HEK293 (cell line): ENCODE results near the gene SYNE3.

Experiments used
- CTCF ChIA-PET: fragments of 350-600 bp; formaldehyde crosslinking; extraction: SDS; loops from one replicate; lab custom pipeline; 2021; ENCODE audit warnings: antibody characterized with exemption; lab: Yijun Ruan, JAX
- POLR2A ChIA-PET: fragments of 300-600 bp; formaldehyde crosslinking; extraction: SDS; loops from one replicate; lab custom pipeline; 2020; ENCODE audit warnings: antibody characterized with exemption, inconsistent platforms; lab: Yijun Ruan, JAX
- H3K27ac ChIP-seq: fragments of 200-500 bp; sonication (Bioruptor generic); 2 replicates; pipeline ENCODE4 v1.5.1; 2014; ENCODE audit warnings: low read depth, low read length, control low read depth, inconsistent platforms; ENCODE audit errors: extremely low read depth
- H3K36me3 ChIP-seq, 2 experiments: fragments of 200-500 bp in 1 of 2; sonication (Bioruptor generic) in 1 of 2; 1 replicate in 1 of 2; 2 replicates in 1 of 2; pipeline ENCODE4 v1.5.1; 2014 to 2017; ENCODE audit warnings: inconsistent platforms in 2 of 2, low read length in 2 of 2; ENCODE audit not compliant: control insufficient read depth in 2 of 2, insufficient read depth in 1 of 2
- H3K4me1 ChIP-seq: fragments of 200-500 bp; sonication (Bioruptor generic); 2 replicates; pipeline ENCODE4 v1.5.1; 2014; ENCODE audit warnings: mild to moderate bottlenecking, low read length, inconsistent platforms; ENCODE audit not compliant: control insufficient read depth, insufficient read depth
- H3K4me3 ChIP-seq: 2 replicates; pipeline ENCODE4 v1.5.1; 2011; ENCODE audit warnings: low read depth, mild to moderate bottlenecking, control low read depth, low read length, moderate library complexity
- H3K9me3 ChIP-seq: fragments of 200-500 bp; sonication (Bioruptor generic); 2 replicates; pipeline ENCODE4 v1.5.1; 2014; ENCODE audit warnings: low read depth, low read length, inconsistent platforms; ENCODE audit not compliant: control insufficient read depth, insufficient read depth
- BCL11B ChIP-seq: fragments of 450-650 bp; formaldehyde crosslinking; IDR thresholded peaks from 2 replicates; pipeline ENCODE4 v1.5.1; 2016; ENCODE audit warnings: low read depth, missing biosample characterization, missing genetic modification characterization
- EGR2 ChIP-seq: fragments of 450-650 bp; formaldehyde crosslinking; IDR thresholded peaks from 2 replicates; pipeline ENCODE4 v1.5.1; 2016; ENCODE audit warnings: low read depth, missing biosample characterization, missing genetic modification characterization
- FEZF1 ChIP-seq: fragments of 450-650 bp; formaldehyde crosslinking; IDR thresholded peaks from 2 replicates; pipeline ENCODE4 v1.5.1; 2016; ENCODE audit warnings: missing biosample characterization, missing genetic modification characterization
- KLF9 ChIP-seq: fragments of 450-650 bp; formaldehyde crosslinking; IDR thresholded peaks from 2 replicates; pipeline ENCODE4 v1.5.1; 2016; ENCODE audit warnings: missing biosample characterization, missing genetic modification characterization, low read depth
- MYNN ChIP-seq: fragments of 450-650 bp; formaldehyde crosslinking; IDR thresholded peaks from 2 replicates; pipeline ENCODE4 v1.5.1; 2016; ENCODE audit warnings: missing biosample characterization, missing genetic modification characterization, borderline replicate concordance
- ZFP37 ChIP-seq: fragments of 450-650 bp; formaldehyde crosslinking; IDR thresholded peaks from 2 replicates; pipeline ENCODE4 v1.5.1; 2016; ENCODE audit warnings: missing biosample characterization, missing genetic modification characterization
- ZNF133 ChIP-seq: fragments of 450-650 bp; formaldehyde crosslinking; IDR thresholded peaks from 2 replicates; pipeline ENCODE4 v1.5.1; 2016; ENCODE audit warnings: missing biosample characterization, missing genetic modification characterization
- ZNF211 ChIP-seq: fragments of 450-650 bp; formaldehyde crosslinking; IDR thresholded peaks from 2 replicates; pipeline ENCODE4 v1.5.1; 2016; ENCODE audit warnings: low read depth, missing biosample characterization, missing genetic modification characterization
- ZNF24 ChIP-seq: fragments of 450-650 bp; formaldehyde crosslinking; IDR thresholded peaks from 2 replicates; pipeline ENCODE4 v1.5.1; 2016; ENCODE audit warnings: missing biosample characterization, missing genetic modification characterization
- ZNF354C ChIP-seq: fragments of 450-650 bp; formaldehyde crosslinking; IDR thresholded peaks from 2 replicates; pipeline ENCODE4 v1.5.1; 2016; ENCODE audit warnings: missing biosample characterization, missing genetic modification characterization, low read depth, borderline replicate concordance
- ZNF473 ChIP-seq: fragments of 450-650 bp; formaldehyde crosslinking; IDR thresholded peaks from 2 replicates; pipeline ENCODE4 v1.5.1; 2017; ENCODE audit warnings: missing biosample characterization, missing genetic modification characterization
- ZNF558 ChIP-seq: fragments of 450-650 bp; formaldehyde crosslinking; IDR thresholded peaks from 2 replicates; pipeline ENCODE4 v1.5.1; 2016; ENCODE audit warnings: missing biosample characterization, missing genetic modification characterization
- ZNF623 ChIP-seq: fragments of 450-650 bp; formaldehyde crosslinking; IDR thresholded peaks from 2 replicates; pipeline ENCODE4 v1.5.1; 2016; ENCODE audit warnings: missing biosample characterization, missing genetic modification characterization
- TF ChIP-seq, protein P1 (sequence below): fragments of 450-650 bp; formaldehyde crosslinking; IDR thresholded peaks from 2 replicates; pipeline ENCODE4 v1.5.1; 2017; ENCODE audit warnings: missing biosample characterization, missing genetic modification characterization
- TF ChIP-seq, protein P2 (sequence below): fragments of 450-650 bp; formaldehyde crosslinking; IDR thresholded peaks from 2 replicates; pipeline ENCODE4 v1.5.1; 2016; ENCODE audit warnings: missing biosample characterization, missing genetic modification characterization
- TF ChIP-seq, protein P3 (sequence below): fragments of 450-650 bp; formaldehyde crosslinking; conservative IDR thresholded peaks from 2 replicates; pipeline ENCODE4 v1.5.1; 2016; ENCODE audit warnings: low read depth, missing biosample characterization, missing genetic modification characterization
- TF ChIP-seq, protein P4 (sequence below): fragments of 450-650 bp; formaldehyde crosslinking; IDR thresholded peaks from 2 replicates; pipeline ENCODE4 v1.5.1; 2016; ENCODE audit warnings: missing biosample characterization, missing genetic modification characterization
- TF ChIP-seq, protein P5 (sequence below): fragments of 450-650 bp; formaldehyde crosslinking; IDR thresholded peaks from 2 replicates; pipeline ENCODE4 v1.5.1; 2016; ENCODE audit warnings: missing biosample characterization, missing genetic modification characterization

Gene SYNE3

DNA sequence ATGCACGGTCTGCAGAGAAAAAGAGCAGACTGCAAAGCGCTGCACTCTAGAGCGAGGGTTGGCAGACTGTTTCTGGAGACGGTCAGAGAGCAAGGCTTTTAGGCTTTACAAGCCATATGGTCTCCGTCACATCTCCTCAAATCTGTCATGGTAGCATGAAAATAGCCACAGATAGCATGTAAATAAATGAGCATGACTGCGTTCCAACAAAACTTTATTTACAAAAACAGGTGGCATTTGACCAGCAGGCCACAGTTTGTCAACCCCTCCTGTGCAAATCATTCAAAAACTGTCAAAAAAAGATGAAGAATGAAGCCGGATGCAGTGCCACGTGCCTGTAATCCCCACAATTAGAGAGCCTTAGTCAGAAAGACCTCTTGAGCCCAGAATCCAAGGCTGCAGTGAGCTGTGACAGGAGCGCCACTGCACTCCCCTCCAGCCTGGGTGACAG is 18.9 kb downstream of the SYNE3 start:
- Histone ChIP-seq H3K4me3 (no peak overlapping the region), H3K36me3 (no peaks in the 10 kb centered on the region)
- TF ChIP-seq, protein P1, sequence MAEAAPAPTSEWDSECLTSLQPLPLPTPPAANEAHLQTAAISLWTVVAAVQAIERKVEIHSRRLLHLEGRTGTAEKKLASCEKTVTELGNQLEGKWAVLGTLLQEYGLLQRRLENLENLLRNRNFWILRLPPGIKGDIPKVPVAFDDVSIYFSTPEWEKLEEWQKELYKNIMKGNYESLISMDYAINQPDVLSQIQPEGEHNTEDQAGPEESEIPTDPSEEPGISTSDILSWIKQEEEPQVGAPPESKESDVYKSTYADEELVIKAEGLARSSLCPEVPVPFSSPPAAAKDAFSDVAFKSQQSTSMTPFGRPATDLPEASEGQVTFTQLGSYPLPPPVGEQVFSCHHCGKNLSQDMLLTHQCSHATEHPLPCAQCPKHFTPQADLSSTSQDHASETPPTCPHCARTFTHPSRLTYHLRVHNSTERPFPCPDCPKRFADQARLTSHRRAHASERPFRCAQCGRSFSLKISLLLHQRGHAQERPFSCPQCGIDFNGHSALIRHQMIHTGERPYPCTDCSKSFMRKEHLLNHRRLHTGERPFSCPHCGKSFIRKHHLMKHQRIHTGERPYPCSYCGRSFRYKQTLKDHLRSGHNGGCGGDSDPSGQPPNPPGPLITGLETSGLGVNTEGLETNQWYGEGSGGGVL (tag by site-specific recombination): no peak
- TF ChIP-seq ZNF473 (tag by site-specific recombination) (no peak), EGR2 (no peak), ZNF354C (tag by site-specific recombination) (no peak), ZNF24 (tag by site-specific recombination) (no peak), ZNF623 (no peak), ZNF211 (tag by site-specific recombination) (no peak), ZNF133 (tag by site-specific recombination) (no peak), ZNF558 (tag by site-specific recombination) (no peak), MYNN (tag by site-specific recombination) (no peak)
- TF ChIP-seq, protein P2, sequence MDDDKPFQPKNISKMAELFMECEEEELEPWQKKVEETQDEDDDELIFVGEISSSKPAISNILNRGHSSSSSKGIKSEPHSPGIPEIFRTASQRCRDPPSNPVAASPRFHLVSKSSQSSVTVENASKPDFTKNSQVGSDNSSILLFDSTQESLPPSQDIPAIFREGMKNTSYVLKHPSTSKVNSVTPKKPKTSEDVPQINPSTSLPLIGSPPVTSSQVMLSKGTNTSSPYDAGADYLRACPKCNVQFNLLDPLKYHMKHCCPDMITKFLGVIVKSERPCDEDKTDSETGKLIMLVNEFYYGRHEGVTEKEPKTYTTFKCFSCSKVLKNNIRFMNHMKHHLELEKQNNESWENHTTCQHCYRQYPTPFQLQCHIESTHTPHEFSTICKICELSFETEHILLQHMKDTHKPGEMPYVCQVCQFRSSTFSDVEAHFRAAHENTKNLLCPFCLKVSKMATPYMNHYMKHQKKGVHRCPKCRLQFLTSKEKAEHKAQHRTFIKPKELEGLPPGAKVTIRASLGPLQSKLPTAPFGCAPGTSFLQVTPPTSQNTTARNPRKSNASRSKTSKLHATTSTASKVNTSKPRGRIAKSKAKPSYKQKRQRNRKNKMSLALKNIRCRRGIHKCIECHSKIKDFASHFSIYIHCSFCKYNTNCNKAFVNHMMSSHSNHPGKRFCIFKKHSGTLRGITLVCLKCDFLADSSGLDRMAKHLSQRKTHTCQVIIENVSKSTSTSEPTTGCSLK (tag by site-specific recombination): no peak
- TF ChIP-seq, protein P3, sequence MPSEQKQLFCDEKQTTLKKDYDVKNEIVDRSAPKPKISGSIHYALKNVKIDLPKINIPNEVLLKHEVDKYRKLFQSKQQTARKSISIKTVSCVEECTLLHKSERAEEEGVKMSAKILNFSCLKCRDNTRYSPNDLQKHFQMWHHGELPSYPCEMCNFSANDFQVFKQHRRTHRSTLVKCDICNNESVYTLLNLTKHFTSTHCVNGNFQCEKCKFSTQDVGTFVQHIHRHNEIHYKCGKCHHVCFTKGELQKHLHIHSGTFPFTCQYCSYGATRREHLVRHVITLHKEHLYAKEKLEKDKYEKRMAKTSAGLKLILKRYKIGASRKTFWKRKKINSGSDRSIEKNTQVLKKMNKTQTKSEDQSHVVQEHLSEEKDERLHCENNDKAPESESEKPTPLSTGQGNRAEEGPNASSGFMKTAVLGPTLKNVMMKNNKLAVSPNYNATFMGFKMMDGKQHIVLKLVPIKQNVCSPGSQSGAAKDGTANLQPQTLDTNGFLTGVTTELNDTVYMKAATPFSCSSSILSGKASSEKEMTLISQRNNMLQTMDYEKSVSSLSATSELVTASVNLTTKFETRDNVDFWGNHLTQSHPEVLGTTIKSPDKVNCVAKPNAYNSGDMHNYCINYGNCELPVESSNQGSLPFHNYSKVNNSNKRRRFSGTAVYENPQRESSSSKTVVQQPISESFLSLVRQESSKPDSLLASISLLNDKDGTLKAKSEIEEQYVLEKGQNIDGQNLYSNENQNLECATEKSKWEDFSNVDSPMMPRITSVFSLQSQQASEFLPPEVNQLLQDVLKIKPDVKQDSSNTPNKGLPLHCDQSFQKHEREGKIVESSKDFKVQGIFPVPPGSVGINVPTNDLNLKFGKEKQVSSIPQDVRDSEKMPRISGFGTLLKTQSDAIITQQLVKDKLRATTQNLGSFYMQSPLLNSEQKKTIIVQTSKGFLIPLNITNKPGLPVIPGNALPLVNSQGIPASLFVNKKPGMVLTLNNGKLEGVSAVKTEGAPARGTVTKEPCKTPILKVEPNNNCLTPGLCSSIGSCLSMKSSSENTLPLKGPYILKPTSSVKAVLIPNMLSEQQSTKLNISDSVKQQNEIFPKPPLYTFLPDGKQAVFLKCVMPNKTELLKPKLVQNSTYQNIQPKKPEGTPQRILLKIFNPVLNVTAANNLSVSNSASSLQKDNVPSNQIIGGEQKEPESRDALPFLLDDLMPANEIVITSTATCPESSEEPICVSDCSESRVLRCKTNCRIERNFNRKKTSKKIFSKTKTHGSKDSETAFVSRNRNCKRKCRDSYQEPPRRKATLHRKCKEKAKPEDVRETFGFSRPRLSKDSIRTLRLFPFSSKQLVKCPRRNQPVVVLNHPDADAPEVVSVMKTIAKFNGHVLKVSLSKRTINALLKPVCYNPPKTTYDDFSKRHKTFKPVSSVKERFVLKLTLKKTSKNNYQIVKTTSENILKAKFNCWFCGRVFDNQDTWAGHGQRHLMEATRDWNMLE (tag by site-specific recombination): no peak
- TF ChIP-seq, all 188 proteins: peak for 0
- Histone ChIP-seq H3K9me3 (no peaks in the 10 kb centered on the region), H3K27ac (no peak overlapping the region), H3K4me1 (no peaks in the 10 kb centered on the region; the same call in 1 of the 2 replicates)
- ChIA-PET POLR2A (no interaction called here), CTCF (no interaction called here)

DNA sequence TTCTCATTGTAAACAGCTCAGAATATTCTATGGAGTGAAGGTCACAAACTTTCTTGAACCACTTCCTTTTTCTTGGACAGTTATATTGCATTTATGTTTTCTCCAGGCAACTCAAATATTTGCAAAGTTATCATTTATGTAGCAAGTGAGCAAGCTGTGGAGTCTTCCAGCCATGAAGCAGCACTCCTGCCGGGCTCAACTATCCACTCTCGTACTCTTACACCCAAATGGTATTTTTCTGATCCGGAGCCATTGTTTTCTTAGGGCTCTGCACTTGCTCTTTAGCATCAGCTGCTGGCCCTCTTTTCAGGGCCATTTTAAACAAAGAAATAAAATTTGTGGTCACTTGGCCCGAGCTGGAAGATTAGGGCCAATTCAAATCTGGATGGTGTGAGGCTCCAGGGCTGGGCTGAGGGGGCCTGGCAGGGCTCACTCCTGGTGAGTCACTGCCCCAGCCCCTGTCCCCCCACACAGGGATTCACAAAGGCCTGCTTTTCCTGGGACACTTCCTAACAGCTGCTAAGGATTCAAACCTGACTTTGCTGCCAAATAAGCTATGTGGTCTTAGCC is 19.7 kb downstream of the SYNE3 start:
- H3K4me1 ChIP-seq: no peaks in the 10 kb centered on the region; the same call in 1 of the 2 replicates
- H3K9me3 ChIP-seq: no peaks in the 10 kb centered on the region
- CTCF ChIA-PET: interaction anchor here (0.7 to 1.0 kb wide), 2 partner anchors 66 to 1672 kb away, joined by 3 read pairs; no protein-coding TSS in a partner anchor
- no peak overlapping the region for H3K4me3 ChIP-seq
- POLR2A ChIA-PET: no interaction called here
- H3K36me3 ChIP-seq: no peaks in the 10 kb centered on the region
- H3K27ac ChIP-seq: no peak overlapping the region
- no peak for TF ChIP-seq KLF9
- no peak for TF ChIP-seq FEZF1 (tag by site-specific recombination)
- TF ChIP-seq BCL11B (tag by site-specific recombination): no peak
- TF ChIP-seq, protein P2 (tag by site-specific recombination): no peak
- no peak for TF ChIP-seq EGR2
- TF ChIP-seq ZNF133 (tag by site-specific recombination): no peak
- TF ChIP-seq, protein P4, sequence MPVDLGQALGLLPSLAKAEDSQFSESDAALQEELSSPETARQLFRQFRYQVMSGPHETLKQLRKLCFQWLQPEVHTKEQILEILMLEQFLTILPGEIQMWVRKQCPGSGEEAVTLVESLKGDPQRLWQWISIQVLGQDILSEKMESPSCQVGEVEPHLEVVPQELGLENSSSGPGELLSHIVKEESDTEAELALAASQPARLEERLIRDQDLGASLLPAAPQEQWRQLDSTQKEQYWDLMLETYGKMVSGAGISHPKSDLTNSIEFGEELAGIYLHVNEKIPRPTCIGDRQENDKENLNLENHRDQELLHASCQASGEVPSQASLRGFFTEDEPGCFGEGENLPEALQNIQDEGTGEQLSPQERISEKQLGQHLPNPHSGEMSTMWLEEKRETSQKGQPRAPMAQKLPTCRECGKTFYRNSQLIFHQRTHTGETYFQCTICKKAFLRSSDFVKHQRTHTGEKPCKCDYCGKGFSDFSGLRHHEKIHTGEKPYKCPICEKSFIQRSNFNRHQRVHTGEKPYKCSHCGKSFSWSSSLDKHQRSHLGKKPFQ (tag by site-specific recombination): no peak
- TF ChIP-seq, protein P5, sequence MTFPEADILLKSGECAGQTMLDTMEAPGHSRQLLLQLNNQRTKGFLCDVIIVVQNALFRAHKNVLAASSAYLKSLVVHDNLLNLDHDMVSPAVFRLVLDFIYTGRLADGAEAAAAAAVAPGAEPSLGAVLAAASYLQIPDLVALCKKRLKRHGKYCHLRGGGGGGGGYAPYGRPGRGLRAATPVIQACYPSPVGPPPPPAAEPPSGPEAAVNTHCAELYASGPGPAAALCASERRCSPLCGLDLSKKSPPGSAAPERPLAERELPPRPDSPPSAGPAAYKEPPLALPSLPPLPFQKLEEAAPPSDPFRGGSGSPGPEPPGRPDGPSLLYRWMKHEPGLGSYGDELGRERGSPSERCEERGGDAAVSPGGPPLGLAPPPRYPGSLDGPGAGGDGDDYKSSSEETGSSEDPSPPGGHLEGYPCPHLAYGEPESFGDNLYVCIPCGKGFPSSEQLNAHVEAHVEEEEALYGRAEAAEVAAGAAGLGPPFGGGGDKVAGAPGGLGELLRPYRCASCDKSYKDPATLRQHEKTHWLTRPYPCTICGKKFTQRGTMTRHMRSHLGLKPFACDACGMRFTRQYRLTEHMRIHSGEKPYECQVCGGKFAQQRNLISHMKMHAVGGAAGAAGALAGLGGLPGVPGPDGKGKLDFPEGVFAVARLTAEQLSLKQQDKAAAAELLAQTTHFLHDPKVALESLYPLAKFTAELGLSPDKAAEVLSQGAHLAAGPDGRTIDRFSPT: no peak
- TF ChIP-seq ZFP37 (tag by site-specific recombination): no peak
